HL-60 (cell line): Measurements from ENCODE around the gene LIPT2.

ENCODE experiments used
- DNase-seq, 2 experiments: peaks; one replicate each; pipeline ENCODE4 v3.0.0-alpha.2; 2010 to 2020; ENCODE audit warnings: low read depth in 1 of 2, low spot score in 1 of 2
- H3K27ac ChIP-seq: fragments of 250-450 bp; sonication (Bioruptor Pico); replicated peaks from 2 replicates; pipeline ENCODE4 v1.5.1; 2020; ENCODE audit warnings: mild to moderate bottlenecking, moderate library complexity
- H3K27me3 ChIP-seq: fragments of 250-450 bp; sonication (Bioruptor Pico); 2 replicates; pipeline ENCODE4 v1.5.1; 2021; ENCODE audit warnings: mild to moderate bottlenecking, moderate library complexity; ENCODE audit not compliant: insufficient read depth, poor library complexity, severe bottlenecking
- H3K4me3 ChIP-seq: replicated peaks from 2 replicates; pipeline ENCODE4 v1.5.1; 2011; ENCODE audit warnings: mild to moderate bottlenecking, control low read depth, low read length; ENCODE audit not compliant: insufficient read depth
- CTCF ChIP-seq: IDR thresholded peaks from one replicate; pipeline ENCODE4 v1.5.1; 2011; ENCODE audit warnings: low read length, control low read depth, inconsistent platforms; ENCODE audit not compliant: insufficient read depth
- GABPA ChIP-seq: IDR thresholded peaks from 2 replicates; pipeline ENCODE4 v1.6.1; 2012; ENCODE audit warnings: low read depth
- POLR2AphosphoS5 ChIP-seq: IDR thresholded peaks from 2 replicates; pipeline ENCODE4 v1.6.1; 2012; ENCODE audit warnings: low read depth
- SPI1 ChIP-seq: IDR thresholded peaks from 2 replicates; pipeline ENCODE4 v1.6.1; 2012; ENCODE audit warnings: low read depth, mild to moderate bottlenecking, borderline replicate concordance
- TF ChIP-seq, protein P1 (sequence below): IDR thresholded peaks from 2 replicates; pipeline ENCODE4 v1.6.1; 2012; ENCODE audit warnings: low read depth; ENCODE audit not compliant: insufficient replicate concordance

Gene LIPT2

DNA sequence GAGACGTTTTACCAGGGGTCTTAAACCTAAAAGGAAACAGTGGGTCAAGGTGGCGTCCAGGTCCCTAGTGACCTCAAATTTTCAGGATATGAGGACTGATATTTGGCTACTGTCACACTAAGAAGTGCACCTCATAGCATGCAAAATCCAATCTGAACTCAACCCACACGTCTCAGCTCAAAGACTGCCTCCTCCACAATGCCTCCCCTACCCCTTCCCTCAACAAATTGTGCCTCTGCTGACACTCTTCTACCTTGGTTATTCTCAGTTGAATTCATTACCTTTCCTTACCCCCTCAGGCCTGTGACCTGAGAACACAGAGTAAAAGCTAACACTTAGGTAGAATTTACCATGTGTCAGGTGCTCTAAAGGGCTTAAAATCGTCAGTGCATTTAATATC lies 12.4 kb upstream of the LIPT2 start:
- H3K27me3 ChIP-seq = no peaks in the 10 kb centered on the region
- no peak overlapping the region for H3K4me3 ChIP-seq
- TF ChIP-seq GABPA (no peak), CTCF (no peak), POLR2AphosphoS5 (no peak), SPI1 (no peak)
- TF ChIP-seq, protein P1, sequence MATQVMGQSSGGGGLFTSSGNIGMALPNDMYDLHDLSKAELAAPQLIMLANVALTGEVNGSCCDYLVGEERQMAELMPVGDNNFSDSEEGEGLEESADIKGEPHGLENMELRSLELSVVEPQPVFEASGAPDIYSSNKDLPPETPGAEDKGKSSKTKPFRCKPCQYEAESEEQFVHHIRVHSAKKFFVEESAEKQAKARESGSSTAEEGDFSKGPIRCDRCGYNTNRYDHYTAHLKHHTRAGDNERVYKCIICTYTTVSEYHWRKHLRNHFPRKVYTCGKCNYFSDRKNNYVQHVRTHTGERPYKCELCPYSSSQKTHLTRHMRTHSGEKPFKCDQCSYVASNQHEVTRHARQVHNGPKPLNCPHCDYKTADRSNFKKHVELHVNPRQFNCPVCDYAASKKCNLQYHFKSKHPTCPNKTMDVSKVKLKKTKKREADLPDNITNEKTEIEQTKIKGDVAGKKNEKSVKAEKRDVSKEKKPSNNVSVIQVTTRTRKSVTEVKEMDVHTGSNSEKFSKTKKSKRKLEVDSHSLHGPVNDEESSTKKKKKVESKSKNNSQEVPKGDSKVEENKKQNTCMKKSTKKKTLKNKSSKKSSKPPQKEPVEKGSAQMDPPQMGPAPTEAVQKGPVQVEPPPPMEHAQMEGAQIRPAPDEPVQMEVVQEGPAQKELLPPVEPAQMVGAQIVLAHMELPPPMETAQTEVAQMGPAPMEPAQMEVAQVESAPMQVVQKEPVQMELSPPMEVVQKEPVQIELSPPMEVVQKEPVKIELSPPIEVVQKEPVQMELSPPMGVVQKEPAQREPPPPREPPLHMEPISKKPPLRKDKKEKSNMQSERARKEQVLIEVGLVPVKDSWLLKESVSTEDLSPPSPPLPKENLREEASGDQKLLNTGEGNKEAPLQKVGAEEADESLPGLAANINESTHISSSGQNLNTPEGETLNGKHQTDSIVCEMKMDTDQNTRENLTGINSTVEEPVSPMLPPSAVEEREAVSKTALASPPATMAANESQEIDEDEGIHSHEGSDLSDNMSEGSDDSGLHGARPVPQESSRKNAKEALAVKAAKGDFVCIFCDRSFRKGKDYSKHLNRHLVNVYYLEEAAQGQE = no peak
- no peak overlapping the region for H3K27ac ChIP-seq
- no peak for DNase-seq

DNA sequence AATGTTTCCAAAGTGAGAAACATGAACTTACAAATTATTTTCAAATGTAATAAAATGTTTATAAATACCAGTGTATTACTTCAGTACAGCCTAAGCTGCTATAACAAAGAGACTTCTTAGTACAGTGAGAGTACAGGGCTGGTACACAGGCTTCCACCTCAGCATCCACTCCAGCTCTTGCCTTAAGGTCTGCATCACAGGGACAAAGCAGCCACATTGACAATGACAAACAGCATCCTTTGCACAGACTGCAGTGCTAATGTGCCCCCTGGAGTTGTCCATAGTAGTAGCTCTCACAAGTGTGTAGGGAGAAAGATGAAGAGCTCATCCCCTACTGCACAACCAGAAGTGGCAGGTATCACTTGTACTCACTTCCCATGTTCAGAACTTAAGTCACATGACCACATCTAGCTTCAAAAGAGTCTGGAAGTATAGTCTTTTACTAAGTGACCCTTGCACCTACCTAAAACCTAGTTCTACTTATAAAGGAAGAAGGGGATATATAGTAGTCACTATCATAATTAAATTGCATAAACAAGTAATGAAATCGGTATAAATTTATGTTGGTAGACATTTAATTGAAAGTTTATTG lies 10.7 kb upstream of the LIPT2 start:
- TF ChIP-seq POLR2AphosphoS5 (no peak), GABPA (no peak), SPI1 (no peak), CTCF (no peak)
- TF ChIP-seq, protein P1 = no peak

GRCh38 chr11:74494916-74495315 lies 1.4 kb upstream of the LIPT2 start:
- TF ChIP-seq SPI1 (no peak), CTCF (no peak), GABPA (no peak), POLR2AphosphoS5 (no peak)
- TF ChIP-seq, protein P1 = no peak
- Histone ChIP-seq H3K4me3 (no peak overlapping the region), H3K27ac (no peak overlapping the region), H3K27me3 (no peaks in the 10 kb centered on the region)
- DNase-seq = no peak

More for the DNA sequence above, 10.7 kb upstream of the LIPT2 start:
- no peak overlapping the region for H3K4me3 ChIP-seq
- no peak overlapping the region for H3K27ac ChIP-seq
- no peaks in the 10 kb centered on the region for H3K27me3 ChIP-seq
- DNase-seq = no peak
